HG02884 (cell line): ENCODE data around the gene ARMC5.
"Not testable (repeated sequence)": the region's sequence is repeated elsewhere in the genome, so short reads cannot be mapped to it uniquely, and the experiment has no call there.

Experiments used
- ATAC-seq: cut with Tn5 transposase; IDR thresholded peaks from one replicate; pipeline ENCODE4 v1.9.1; 2021; ENCODE audit warnings: mild to moderate bottlenecking, moderate library complexity; ENCODE audit not compliant: unreplicated experiment

The ARMC5 gene

DNA sequence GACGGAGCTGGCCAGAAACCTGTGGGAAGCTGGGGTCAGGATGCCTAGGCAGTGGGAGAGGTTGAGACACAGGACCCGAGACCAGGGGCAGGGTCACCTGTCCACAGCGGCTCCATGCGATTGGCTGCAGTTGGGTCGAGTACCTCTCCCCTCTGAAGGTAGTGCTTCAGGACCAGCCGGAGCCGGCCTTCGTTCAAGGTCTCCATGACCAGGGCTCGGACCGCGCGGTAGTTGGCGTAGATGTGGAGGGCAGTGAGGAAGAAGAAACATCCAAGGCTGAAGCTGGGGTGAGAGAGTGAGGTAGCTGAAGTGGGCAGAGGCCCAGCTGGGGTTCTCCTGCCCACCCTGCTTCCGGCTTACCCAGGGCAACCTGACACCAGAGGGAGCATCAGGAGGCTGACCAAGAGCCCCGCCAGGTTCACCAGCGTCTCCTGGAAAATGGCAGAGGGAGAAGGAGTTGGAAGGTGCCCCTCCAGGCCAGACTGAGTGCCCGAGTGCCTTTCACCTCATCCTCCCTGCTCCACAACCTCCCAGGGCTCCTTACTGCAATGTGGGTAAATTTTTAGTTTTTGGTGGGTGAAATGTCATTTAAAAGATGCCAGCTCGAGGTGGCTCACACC is 34.3 kb downstream of the ARMC5 start:
- no peak for ATAC-seq

DNA sequence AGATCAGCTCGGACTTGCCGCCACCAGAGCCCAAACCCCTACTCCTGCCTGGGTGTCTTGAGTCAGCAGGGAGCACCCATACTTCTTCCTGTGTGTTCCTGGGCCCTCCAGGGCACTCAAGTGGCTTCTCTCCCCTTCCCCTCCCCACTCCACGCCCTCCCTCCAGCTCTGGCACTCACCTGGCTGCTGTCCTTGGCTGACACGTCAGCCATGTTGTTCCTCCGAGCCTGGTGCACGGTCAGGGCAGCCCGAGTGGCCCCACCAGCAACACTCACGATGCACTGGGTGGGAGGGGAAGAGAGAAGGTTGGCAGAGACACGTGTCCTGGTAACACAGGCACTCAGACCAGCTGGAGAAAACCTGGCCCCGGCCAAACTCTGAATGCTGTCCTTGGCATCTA is 37.4 kb downstream of the ARMC5 start:
- ATAC-seq: no peak

DNA sequence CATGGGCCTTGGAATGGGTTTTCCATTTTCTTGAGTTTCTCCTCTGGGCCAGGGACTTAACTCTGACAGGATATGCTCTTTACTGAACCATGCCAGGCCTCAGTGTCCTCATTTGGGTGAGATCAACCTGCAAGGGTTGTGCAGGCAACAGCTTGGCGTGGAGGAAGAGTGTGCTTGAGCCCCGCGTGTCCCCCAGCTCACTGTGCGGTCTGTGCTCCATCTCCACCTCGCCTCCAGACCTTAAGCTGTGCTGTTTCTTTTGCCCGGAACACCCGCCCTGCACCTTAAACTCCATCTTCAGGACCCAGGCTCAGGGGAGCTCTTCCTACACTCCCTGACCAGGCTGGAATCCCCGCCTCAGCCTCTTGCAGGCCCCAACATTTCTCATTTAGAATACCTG is 39.2 kb downstream of the ARMC5 start:
- no peak for ATAC-seq

DNA sequence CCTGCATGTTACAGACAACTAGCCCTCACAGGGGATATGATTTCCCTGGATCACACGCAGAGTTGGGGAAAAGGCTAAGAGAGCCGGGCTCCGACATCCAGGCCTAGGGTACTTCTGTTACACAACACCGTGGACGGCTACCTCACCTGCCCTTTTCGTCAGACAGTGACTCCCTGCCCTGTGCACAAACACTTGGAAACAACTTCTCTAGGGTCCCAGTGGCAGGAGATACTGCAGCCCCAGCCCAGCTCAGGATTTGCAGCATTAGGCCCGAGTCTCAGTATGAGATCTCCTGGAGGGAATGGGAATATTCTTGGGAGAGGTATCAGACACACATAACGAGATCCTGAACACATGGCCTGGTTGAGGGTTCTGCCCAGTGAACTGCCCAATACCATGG is 40.6 kb downstream of the ARMC5 start:
- no peak for ATAC-seq

DNA sequence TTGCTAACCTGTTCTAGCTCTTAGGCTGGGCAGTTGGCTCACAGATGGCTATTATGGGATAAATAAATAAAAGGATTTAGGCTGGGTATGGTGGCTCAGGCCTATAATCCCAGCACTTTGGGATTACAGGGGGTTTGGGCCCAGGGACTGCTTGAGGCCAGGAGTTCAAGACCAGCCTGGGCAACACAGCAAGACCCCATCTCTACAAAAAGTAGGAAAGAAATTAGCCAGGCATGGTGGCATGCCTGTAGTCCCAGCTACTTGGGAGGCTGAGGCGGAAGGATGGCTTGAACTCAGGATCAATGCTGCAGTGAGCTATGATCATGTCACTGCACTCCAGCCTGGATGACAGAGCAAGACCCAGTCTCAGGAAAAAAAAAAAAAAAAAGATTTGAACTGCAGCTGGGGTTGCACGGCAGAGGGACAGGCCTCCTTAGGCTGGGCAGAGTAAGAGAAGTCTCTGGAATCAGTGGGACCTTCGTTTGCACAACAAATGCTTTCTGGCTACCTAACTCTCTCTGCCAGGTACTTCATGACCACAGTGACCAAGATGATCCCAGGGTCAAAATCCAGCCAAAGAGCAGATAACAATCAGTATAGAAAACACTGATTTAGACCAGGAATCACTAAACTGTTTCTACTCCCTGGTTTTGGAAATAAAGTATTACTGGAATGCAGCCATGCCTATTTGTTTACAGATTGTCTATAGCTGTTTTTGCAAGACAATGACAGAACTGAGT is 42.1 kb downstream of the ARMC5 start:
- no peak for ATAC-seq

DNA sequence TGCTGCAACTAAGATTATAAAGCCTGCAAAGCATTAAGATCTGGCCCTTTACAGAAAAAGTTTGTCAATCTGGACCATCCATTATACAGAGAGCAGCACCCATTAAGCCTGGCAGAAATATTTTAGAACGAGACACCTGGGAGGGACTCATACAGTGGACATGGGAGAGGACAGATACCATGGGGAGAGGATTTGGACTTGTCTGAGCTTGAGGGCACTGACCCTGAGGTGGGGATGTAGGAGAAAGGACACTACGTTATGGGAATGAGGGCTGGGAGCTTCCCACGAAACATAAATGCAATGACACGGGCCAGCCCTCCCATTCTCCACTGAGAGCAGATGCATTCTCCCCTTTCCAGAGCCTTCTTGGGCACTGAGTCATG is 42.7 kb downstream of the ARMC5 start:
- no peak for ATAC-seq

DNA sequence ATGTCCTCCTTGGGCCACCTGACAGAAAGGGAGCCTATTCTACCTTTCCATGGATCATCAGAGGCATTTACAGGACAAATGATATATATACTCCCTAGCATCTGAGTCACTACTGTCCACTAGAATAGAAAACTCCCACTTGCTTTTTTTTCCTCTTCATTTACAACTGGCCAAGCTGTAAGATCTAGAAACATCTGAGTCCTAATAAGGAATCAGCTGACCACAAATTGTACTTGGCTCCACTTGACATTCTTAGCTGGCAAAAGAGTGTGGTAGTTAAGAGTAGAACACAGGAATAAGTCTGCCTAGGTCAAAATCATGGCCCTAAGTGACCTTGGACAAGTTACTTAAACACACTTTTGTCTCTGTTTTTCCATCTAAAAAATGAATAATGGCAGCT is 43.7 kb downstream of the ARMC5 start:
- no peak for ATAC-seq

DNA sequence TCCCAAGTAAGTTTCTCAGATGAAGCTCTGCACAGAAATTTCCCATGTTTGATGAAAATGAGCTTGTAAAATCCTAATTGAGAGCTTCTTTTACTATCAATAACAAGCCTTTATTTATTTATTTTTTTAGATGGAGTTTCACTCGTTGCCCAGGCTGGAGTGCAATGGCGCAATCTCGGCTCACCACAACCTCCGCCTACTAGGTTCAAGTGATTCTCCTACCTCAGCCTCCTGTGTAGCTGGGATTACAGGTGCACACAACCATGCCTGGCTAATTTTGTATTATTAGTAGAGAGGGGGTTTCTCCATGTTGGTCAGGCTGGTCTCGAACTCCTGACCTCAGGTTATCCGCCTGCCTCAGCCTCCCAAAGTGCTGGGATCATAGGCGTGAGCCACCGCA is 44.3 kb downstream of the ARMC5 start:
- ATAC-seq: not testable (repeated sequence)

DNA sequence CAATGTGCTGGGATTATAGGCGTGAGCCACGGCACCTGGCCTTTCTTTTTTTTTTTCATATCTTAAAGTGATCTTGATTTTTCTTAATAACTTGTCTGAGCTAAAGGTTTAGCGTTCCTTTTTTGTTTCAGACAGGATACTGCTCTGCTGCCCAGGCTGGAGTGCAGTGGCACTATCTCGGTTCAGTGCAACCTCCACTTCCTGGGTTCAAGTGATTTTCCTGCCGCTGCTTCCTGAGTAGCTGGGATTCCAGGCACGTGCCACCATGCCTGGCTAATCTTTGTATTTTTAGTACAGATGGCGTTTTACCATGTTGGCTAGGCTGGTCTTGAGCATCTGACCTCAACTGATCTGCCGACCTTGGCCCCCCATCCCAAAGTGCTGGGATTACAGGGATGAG is 44.9 kb downstream of the ARMC5 start:
- ATAC-seq: no peak

DNA sequence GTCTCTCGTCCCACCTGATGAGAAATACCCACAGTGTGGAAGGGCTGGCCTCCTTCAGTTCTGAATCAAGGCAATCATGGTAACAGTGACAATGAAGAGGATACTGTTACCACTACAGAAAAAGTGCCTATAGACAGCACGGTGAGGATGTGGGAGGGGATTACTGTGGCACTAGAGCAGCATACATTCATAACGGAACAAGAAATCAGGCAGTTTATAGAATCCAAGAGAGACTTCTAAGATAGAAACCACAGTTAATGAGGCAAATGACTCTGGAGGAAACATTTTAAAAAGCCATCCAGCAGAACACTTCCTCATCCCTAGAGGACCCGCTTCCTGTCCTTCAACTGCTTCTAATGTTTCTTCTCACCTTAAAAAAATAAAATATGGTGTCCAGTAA is 46.2 kb downstream of the ARMC5 start:
- peak; percentile 61 for ATAC-seq

DNA sequence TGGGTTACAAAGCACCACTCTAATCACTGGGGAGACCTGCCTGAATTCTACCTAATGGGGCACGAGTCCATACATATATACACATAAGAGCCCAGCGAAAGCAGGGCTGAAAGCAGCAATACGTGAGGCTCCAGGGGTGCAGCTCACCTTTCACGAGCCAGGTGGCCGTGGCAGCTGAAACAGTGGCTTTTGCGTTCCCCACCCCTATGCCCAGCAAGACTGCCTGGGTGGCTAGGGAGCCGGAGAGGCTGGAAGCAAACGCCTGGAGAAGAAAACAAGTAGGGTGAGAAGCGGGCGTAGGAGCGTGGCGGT is 48.3 kb downstream of the ARMC5 start:
- no peak for ATAC-seq

DNA sequence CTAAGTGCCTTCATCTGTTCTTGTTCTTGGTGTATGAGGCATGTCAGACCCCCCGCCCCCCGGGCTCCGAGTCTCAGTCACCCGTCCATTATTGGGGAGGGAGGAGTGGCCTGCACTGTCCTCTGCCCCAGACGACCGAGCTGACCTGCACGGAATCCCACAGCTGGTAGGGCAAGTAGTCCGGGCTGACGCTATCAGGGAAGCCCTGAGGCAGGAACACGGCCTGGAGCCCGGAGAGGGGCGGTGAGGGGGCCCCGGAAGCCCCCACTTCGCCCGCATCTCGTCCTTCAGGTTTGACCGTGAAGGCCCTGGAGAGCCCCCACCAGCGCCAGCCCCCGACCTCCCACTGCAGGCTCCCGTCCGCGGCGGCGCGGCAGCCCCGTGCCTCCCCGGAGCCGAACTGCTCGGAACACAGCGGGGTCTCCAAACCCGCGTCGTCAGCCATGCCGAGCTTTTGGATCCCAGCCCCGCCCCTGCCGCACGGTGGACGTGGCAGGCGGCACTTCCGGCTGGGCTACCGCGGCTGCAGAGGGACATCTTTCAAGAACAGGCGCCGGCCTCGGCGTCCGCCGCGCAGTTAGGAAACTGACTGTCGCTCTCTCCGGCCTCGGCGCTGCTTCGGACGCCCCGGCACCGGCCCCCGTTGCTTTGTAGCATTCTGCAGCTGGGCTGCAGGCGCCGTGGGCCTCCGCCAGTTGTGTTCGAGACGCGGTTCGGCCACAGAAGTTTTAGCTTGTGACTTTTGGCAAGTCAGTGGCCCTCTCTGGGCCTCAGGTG is 48.8 kb downstream of the ARMC5 start, which contains the start of gene RUSF1:
Gene RUSF1, minus strand, starts transcription at position 463 of the 777 bp plus-strand sequence. Its CDS starts 18 bp downstream, at position 445.
- peak; percentile 74 for ATAC-seq

DNA sequence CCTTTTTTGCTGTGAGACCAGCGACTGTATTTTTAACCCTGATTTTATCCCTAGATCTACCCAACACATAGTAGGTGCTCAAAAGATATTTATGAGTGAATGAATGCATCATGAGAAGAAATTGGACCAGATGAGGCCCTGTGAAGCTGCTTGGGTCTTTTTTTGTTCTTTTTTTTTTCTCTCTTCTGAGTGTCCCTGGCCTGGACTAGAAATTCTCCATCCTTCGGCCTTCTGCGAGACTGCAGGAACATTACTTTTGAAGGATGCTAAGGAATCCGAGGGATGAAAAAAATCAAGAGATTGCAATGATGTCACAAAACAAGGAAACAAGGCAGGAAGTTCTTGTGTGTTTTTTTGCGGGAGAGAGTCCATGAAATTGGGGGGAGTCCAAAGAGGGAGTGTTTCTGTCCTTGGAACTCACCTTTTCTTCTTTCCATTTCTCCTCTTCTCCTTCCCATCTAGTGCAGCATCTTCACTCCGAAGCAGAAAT is 49.5 kb downstream of the ARMC5 start:
- ATAC-seq: no peak

DNA sequence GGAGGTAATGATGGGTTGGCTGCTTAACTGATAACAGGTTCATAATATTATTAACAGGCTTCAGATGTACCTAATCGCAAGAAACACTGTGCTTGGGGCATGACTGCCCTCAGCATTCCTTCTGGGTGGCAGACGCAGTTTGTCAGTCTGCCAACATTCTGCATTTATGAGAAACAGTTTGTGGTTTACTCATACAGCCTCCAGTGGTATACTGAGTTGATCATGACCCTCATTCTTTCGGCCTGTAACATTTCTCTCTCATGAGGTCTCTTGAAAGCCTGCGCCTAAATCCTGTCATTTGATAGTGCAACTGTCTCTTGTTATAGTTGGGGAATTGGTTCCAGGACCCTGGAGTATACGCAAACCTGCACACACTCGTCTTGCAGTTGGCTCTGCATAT is 53.8 kb downstream of the ARMC5 start:
- ATAC-seq: no peak

DNA sequence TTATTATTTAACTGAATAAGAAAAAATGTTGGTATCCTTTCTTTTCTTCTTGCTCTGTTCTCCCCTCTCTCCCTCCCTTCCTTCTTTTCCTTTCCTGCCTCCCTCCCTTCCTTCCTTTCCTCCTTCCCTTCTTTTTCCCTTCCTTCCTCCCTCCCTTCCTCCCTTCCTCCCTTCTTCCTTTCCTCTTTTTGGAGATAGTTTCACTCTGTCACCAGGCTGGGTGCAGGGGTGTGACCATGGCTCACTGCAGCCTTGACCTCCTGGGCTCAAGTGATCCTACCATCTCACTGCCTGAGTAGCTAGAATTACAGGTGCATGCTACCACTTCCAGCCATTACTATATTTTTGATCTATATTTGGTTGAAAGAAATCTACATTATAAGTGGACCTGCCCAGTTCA is 54.6 kb downstream of the ARMC5 start:
- ATAC-seq: no peak
